Karpas-422 (cell line): ENCODE results near the gene PAEP. TPM values are rescaled to one million over a fixed set of nuclear protein-coding genes. Genes with fewer than 3 reads are reported as not detected.
A peak's percentile ranks its signal among the peaks of the same experiment; 100 is the strongest.

ENCODE experiments used
- DNase-seq: peaks from one replicate; pipeline ENCODE4 v3.0.0-alpha.2; 2015
- H2AFZ ChIP-seq: fragments of 200-600 bp; sonication (generic); 2 replicates; pipeline ENCODE4 v1.6.1; 2014; ENCODE audit warnings: antibody characterized with exemption, low read length, mixed read lengths
- H3K27ac ChIP-seq: fragments of 200-600 bp; sonication (generic); 2 replicates; pipeline ENCODE4 v1.5.1; 2014; ENCODE audit warnings: mild to moderate bottlenecking, low read length, moderate library complexity
- H3K27me3 ChIP-seq: fragments of 200-600 bp; sonication (generic); 2 replicates; pipeline ENCODE4 v1.6.1; 2014; ENCODE audit warnings: low read length, mixed read lengths
- H3K36me3 ChIP-seq: fragments of 200-600 bp; sonication (generic); 2 replicates; pipeline ENCODE4 v1.6.1; 2014; ENCODE audit warnings: low read length, mixed read lengths; ENCODE audit not compliant: insufficient read depth
- H3K4me1 ChIP-seq: fragments of 200-600 bp; sonication (generic); 2 replicates; pipeline ENCODE4 v1.6.1; 2014; ENCODE audit warnings: mild to moderate bottlenecking, low read length, mixed read lengths
- H3K4me2 ChIP-seq: fragments of 200-600 bp; sonication (generic); 2 replicates; pipeline ENCODE4 v1.6.1; 2014; ENCODE audit warnings: low read length, low read depth, mild to moderate bottlenecking; ENCODE audit not compliant: poor library complexity, severe bottlenecking
- H3K4me3 ChIP-seq: fragments of 200-600 bp; sonication (generic); 2 replicates; pipeline ENCODE4 v1.5.1; 2014; ENCODE audit warnings: mild to moderate bottlenecking, antibody characterized with exemption, low read length, mixed read lengths
- H3K79me2 ChIP-seq: fragments of 200-600 bp; sonication (generic); 2 replicates; pipeline ENCODE4 v1.6.1; 2014; ENCODE audit warnings: mild to moderate bottlenecking, low read length, mixed read lengths
- H3K9ac ChIP-seq: fragments of 200-600 bp; sonication (generic); 2 replicates; pipeline ENCODE4 v1.6.0; 2014; ENCODE audit warnings: low read length
- H3K9me2 ChIP-seq: fragments of 200-600 bp; sonication (generic), shearing (Covaris generic); replicated peaks from 2 replicates; pipeline ENCODE4 v1.6.0; 2014; ENCODE audit warnings: mild to moderate bottlenecking, low read length, moderate library complexity; ENCODE audit not compliant: insufficient read depth
- H3K9me3 ChIP-seq: fragments of 300-700, 200-600 bp; sonication (generic); 2 replicates; pipeline ENCODE4 v1.6.1; 2014; ENCODE audit warnings: low read length, mixed read lengths
- H4K20me1 ChIP-seq: fragments of 200-600 bp; sonication (generic); 2 replicates; pipeline ENCODE4 v1.6.1; 2014; ENCODE audit warnings: mild to moderate bottlenecking, antibody characterized with exemption, low read length, low read depth; ENCODE audit not compliant: insufficient read depth
- total RNA-seq: library from RNA; depleted of rRNA; stranded (reverse); fragments of >200 nt; shearing (Covaris generic); gene quantifications from 2 replicates; pipeline ENCODE4 v1.2.3, GENCODE V29; 2014; ENCODE audit warnings: low replicate concordance

Gene PAEP
- total RNA-seq, 1 experiment from 2014 or later, result not detected

DNA sequence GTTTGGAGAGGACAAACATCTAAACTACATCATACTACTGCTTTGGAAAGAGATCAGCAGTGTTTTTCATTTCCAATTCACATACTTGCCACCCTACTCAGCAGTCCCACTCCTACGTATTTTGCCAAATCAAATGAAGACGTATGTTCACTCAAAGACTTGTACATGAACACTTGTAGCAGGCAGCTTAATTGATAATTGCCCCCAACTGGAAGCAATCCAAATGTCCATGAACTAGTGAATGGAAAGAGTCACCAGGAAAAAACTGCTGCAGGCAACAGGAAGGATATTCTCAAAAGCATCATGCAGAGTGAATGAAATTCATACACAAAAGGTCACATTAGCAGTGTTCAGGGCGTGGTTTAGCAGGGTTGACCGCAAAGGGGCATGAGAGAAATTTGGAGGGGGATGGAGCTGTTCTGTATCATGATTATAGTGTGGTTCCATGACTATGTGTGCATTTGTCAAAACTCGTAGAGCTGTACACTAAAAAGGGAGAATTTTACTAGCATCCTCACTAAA lies 38.8 kb downstream of the PAEP start:
- Histone ChIP-seq H4K20me1 (no peaks in the 10 kb centered on the region), H2AFZ (no peak overlapping the region), H3K4me3 (no peak overlapping the region), H3K4me2 (no peak overlapping the region), H3K9me3 (no peaks in the 10 kb centered on the region), H3K27ac (no peak overlapping the region), H3K9me2 (no peaks in the 10 kb centered on the region), H3K79me2 (no peaks in the 10 kb centered on the region), H3K9ac (no peak overlapping the region), H3K27me3 (no peaks in the 10 kb centered on the region), H3K4me1 (no peaks in the 10 kb centered on the region), H3K36me3 (no peaks in the 10 kb centered on the region)
- DNase-seq, result no peak

DNA sequence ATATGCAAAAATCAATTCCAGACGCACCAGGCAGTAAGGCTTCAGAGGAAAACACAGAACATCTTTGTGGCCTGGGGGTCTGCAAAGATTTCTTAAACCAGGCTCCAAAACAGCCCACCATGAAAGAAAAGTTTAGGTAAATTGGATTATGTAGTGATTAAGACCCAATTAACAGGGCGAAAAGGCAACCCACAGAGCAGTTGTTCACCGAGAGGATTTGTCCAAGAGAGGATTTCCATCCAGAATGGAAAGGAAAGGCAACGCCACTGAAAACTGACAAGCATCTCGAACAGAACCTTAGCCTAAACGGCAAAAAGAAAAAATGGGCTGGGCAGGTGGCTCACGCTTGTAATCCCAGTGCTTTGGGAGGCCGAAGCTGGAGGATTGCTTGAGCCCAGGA lies 40.4 kb downstream of the PAEP start:
- Histone ChIP-seq H3K4me3 (no peak overlapping the region), H4K20me1 (no peaks in the 10 kb centered on the region), H3K4me1 (no peaks in the 10 kb centered on the region), H3K4me2 (no peak overlapping the region), H3K36me3 (no peaks in the 10 kb centered on the region), H3K9me3 (no peaks in the 10 kb centered on the region), H3K9ac (no peak overlapping the region), H3K27ac (no peak overlapping the region), H3K79me2 (no peaks in the 10 kb centered on the region), H3K9me2 (no peaks in the 10 kb centered on the region), H2AFZ (no peak overlapping the region), H3K27me3 (no peaks in the 10 kb centered on the region)
- DNase-seq, result no peak

DNA sequence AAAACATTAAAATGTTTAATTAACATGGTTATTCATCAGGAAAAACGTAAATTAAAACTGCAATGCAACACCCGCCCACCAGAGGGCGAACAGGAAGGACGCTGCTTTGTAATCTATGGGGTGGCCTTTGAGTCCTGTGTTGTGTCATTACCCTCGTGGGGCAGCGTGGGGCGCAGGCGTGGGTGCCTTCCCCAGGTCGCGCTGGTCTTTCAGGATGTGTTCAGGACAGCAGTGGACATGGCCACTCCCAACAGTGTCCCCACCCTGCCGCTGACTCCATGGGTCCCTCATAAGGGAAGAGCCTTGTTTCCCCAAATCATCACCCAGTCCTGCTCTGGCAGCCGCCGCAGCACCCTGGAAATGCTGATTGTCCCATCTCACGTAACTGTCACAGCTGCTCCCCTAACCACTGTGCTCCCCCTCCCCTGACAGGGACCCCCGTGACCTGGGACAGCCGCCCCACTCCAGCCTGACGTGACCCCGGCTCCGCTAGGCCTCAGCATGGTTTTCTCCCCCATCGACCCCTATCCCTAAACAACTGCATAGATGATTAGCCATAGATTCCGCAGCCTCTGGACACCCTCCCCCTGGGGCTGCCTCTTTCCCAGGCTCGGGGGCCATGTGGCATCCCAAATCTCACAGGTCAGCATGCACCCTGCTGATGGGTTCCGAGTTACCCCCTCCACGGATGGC lies 41.4 kb downstream of the PAEP start:
- H4K20me1 ChIP-seq, result no peaks in the 10 kb centered on the region

DNA sequence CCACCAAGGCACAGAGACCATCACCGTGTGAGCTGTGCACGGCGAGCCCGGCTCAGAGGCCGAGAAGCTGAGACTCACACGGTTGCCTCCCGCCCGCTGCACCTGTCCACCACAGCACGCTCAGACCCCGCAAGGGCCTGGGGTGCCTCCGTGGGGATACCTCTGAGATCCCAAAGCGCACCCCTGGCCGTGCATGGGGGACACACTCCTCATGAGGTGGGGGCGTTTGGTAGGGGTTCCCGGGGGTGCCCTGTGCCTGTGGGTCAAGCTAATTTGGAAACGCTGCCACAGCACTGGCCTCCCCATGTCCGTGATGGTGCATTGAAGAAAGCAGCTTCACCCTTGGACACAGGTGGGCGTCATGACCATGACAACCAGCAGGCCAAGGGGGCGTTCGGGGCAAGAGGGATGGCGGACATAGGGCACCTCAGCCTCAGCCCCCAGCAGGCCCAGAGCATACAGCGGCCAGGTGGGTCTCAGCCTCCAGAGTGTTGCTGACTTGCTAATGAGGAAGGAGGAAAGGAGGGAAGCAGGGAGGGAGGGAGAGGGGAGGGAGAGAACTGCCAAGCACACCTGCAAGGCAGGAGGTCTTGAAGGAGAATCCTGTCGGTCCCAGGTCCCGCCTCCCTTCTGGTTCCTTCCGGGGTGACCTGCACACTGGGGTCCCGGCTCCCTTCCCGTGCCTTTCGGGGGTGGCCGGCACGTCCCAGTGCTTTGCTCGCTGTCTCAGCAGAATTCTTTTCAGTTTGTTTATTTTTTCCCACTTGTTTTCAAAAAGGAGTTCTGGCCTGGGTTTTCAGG lies 43.1 kb downstream of the PAEP start:
- H2AFZ ChIP-seq, result no peak overlapping the region
- no peak overlapping the region for H3K4me3 ChIP-seq
- no peaks in the 10 kb centered on the region for H3K79me2 ChIP-seq
- no peaks in the 10 kb centered on the region for H3K27me3 ChIP-seq
- no peaks in the 10 kb centered on the region for H3K36me3 ChIP-seq
- no peaks in the 10 kb centered on the region for H3K9me3 ChIP-seq
- no peak overlapping the region for H3K27ac ChIP-seq
- no peak for DNase-seq
- no peaks in the 10 kb centered on the region for H3K9me2 ChIP-seq
- no peak overlapping the region for H3K9ac ChIP-seq
- H3K4me1 ChIP-seq, result no peaks in the 10 kb centered on the region
- H3K4me2 ChIP-seq, result no peak overlapping the region
- no peaks in the 10 kb centered on the region for H4K20me1 ChIP-seq

More for the DNA sequence above, 41.4 kb downstream of the PAEP start:
- H3K36me3 ChIP-seq, result no peaks in the 10 kb centered on the region
- H3K79me2 ChIP-seq, result no peaks in the 10 kb centered on the region
- H3K4me3 ChIP-seq, result no peak overlapping the region
- no peaks in the 10 kb centered on the region for H3K9me2 ChIP-seq
- H3K4me1 ChIP-seq, result no peaks in the 10 kb centered on the region
- H3K27me3 ChIP-seq, result no peaks in the 10 kb centered on the region
- no peak overlapping the region for H3K9ac ChIP-seq
- H3K9me3 ChIP-seq, result no peaks in the 10 kb centered on the region
- no peak overlapping the region for H2AFZ ChIP-seq
- no peak overlapping the region for H3K27ac ChIP-seq
- peak; percentile 87 for DNase-seq
- no peak overlapping the region for H3K4me2 ChIP-seq

DNA sequence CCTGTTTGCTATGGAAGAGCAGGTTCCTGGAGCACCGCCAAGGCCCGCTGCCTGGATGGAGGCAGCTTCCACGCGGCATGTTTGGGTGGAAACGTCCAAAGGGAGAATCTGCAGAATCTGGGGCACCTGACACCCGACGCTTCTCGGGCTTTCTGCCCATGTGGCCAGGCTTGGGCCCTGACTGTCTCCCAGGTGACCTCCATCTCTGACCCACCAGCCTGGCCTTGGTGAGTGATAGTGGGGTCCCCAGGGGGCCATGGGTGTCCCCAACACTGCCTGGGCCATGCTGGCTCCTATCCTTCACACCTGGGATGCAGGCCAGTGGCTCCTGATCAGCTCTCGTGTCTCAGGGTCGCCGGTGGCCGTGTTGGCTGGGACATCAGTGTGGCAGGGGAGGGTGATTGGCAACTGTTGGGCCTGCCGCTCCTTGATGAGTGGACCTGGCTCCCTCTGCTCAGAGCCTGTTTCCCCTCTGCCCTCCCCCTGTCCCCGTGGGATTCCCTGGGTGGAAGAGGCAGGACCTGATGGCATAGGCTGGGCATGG lies 43.8 kb downstream of the PAEP start:
- no peaks in the 10 kb centered on the region for H3K27me3 ChIP-seq
- no peak overlapping the region for H3K9ac ChIP-seq
- no peak for DNase-seq
- H3K36me3 ChIP-seq, result no peaks in the 10 kb centered on the region
- H3K27ac ChIP-seq, result no peak overlapping the region
- no peak overlapping the region for H3K4me3 ChIP-seq
- no peaks in the 10 kb centered on the region for H3K9me3 ChIP-seq
- H3K4me2 ChIP-seq, result no peak overlapping the region
- no peaks in the 10 kb centered on the region for H3K4me1 ChIP-seq
- no peaks in the 10 kb centered on the region for H4K20me1 ChIP-seq
- no peak overlapping the region for H2AFZ ChIP-seq
- no peaks in the 10 kb centered on the region for H3K79me2 ChIP-seq
- H3K9me2 ChIP-seq, result no peaks in the 10 kb centered on the region

DNA sequence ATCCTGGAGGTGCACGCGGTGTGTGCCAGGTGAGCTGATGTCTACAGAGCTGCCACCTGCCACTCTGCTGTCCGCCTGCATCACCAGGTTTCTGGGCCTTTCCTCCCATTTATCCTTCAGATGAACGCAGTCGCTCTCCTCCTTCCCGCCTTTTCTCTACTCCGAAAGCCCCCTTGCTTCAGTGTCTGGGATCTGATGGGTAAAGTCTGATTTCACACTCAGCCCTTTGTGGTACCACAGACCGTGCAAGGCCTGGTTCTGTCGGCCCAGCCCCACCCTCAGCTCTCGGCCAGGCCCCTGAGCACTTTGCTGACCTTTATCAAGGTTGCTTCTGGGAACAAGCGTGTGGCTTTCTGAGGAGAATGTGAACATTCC lies 45.3 kb downstream of the PAEP start:
- Histone ChIP-seq H3K27ac (no peak overlapping the region), H3K79me2 (no peaks in the 10 kb centered on the region), H4K20me1 (no peaks in the 10 kb centered on the region), H3K36me3 (no peaks in the 10 kb centered on the region), H3K4me1 (no peaks in the 10 kb centered on the region), H2AFZ (no peak overlapping the region), H3K9ac (no peak overlapping the region), H3K4me2 (no peak overlapping the region), H3K9me2 (no peaks in the 10 kb centered on the region), H3K9me3 (no peaks in the 10 kb centered on the region), H3K4me3 (no peak overlapping the region), H3K27me3 (no peaks in the 10 kb centered on the region)
- no peak for DNase-seq

DNA sequence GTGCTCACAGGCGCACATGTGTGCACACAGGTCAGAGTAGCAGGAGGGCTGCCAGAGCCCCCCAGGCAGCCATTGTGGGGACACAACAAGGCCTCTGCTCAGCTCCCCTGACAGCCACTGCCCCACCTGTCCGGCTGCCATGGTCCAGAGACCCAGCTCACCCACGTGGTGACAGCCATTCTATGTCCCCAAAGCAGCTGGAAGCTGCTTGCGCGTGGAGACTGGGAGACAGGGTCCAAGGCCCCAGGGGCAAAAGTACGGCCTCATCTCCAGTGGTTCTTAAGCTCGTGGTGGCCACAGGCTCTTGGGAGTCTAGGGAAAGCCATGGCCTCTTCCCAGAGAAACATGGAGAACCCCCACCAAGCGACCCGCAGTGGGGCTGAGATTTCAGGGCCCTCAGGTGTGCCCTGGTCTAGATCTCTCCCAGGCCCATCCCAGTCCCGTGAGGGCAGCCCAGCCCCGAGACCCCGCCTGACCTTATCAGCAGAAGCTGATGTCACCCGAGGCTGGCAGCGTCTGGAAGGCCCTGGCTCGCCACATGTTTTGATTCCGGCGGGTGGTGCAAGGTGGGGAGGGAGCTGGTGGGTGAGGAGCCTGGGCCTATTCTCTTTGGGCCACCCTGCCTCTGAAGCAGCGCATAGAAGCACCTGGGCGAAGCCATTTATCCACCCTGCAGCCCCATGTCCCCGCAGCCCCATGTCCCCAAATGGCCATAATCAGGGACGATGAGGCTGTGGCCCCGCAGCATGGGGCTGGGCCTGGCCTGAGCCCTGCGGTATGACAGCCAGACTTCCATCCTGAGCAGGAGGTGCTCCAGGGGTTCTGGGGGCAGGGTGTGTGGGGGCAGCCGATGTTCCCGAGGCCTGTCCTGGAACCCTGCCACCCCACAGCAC lies 46.1 kb downstream of the PAEP start:
- Histone ChIP-seq H3K9me3 (no peaks in the 10 kb centered on the region), H3K27me3 (no peaks in the 10 kb centered on the region), H3K27ac (no peak overlapping the region), H4K20me1 (no peaks in the 10 kb centered on the region), H3K4me2 (no peak overlapping the region), H3K9me2 (no peaks in the 10 kb centered on the region), H3K79me2 (no peaks in the 10 kb centered on the region), H3K36me3 (no peaks in the 10 kb centered on the region), H2AFZ (no peak overlapping the region), H3K9ac (no peak overlapping the region), H3K4me1 (no peaks in the 10 kb centered on the region), H3K4me3 (no peak overlapping the region)
- no peak for DNase-seq
